Spleen (tissue), 7 donors: ENCODE measurements around the gene SLC22A4.

ENCODE experiments used
- POLR2A ChIP-seq, 3 donors: fragments of 450-650 bp; IDR thresholded peaks; one replicate each; pipeline ENCODE4 v1.5.1; 2017; ENCODE audit warnings: antibody characterized with exemption in 3 of 3, mild to moderate bottlenecking in 1 of 3
- POLR2AphosphoS5 ChIP-seq, 3 donors: sonication (generic); formaldehyde crosslinking; IDR thresholded peaks; one replicate each; pipeline ENCODE4 v1.5.1; 2017; ENCODE audit warnings: antibody characterized with exemption in 3 of 3
- TF ChIP-seq, protein P1 (sequence below), 11 experiments: fragments of 200-600 bp in 7 of 11; fragments of 450-650 bp in 4 of 11; sonication (generic) in 4 of 11; IDR thresholded peaks in 8 of 11; conservative IDR thresholded peaks in 3 of 11; 1 replicate in 7 of 11; 2 replicates in 4 of 11; pipeline versions ENCODE4 v1.4.0 to v1.8.0; 2016 to 2021; ENCODE audit warnings: antibody characterized with exemption in 11 of 11, inconsistent platforms in 4 of 11, mild to moderate bottlenecking in 1 of 11
- donor health status: DM: no; HTN: no; CAD: no; lungs with moderate emphysema.
- donor health status: DM: no; HTN: no; CAD: no.
- donor health status: DM: no; HTN: no; CAD: no.

DNA sequence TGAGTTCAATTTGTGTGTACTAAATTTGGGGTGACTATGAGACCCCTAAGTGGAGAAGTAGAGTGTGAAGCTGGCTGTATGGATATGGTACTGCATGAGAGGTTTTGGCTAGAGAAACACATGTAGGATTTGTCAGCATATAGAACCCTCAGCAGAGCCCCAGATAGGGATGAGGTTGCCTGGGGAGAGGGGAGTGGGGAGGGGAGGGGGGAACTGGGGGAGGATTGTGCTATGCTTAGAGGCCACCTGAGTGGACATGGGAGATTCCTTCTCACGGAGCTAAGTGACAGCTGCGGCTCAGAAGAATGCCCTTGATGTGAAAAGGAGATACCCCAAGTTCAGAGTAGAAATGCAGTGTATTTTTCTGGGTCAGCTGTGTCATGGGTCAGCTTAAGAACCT lies 86.5 kb downstream of the SLC22A4 start:
- TF ChIP-seq, protein P1, sequence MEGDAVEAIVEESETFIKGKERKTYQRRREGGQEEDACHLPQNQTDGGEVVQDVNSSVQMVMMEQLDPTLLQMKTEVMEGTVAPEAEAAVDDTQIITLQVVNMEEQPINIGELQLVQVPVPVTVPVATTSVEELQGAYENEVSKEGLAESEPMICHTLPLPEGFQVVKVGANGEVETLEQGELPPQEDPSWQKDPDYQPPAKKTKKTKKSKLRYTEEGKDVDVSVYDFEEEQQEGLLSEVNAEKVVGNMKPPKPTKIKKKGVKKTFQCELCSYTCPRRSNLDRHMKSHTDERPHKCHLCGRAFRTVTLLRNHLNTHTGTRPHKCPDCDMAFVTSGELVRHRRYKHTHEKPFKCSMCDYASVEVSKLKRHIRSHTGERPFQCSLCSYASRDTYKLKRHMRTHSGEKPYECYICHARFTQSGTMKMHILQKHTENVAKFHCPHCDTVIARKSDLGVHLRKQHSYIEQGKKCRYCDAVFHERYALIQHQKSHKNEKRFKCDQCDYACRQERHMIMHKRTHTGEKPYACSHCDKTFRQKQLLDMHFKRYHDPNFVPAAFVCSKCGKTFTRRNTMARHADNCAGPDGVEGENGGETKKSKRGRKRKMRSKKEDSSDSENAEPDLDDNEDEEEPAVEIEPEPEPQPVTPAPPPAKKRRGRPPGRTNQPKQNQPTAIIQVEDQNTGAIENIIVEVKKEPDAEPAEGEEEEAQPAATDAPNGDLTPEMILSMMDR (IDR thresholded peaks at IDR 0.05 in 8 of 11, conservative IDR thresholded peaks at IDR 0.05 in 3 of 11), result no peak
- TF ChIP-seq POLR2AphosphoS5 (IDR thresholded peaks at IDR 0.05) (no peak), POLR2A (IDR thresholded peaks at IDR 0.05) (no peak)
